Right lobe of liver (tissue), 4 donors: ENCODE measurements around the gene TTLL6.
"Not testable (repeated sequence)": the region's sequence is repeated elsewhere in the genome, so short reads cannot be mapped to it uniquely, and the experiment has no call there.

Source experiments
- POLR2A ChIP-seq: fragments of 450-650 bp; IDR thresholded peaks from one replicate; pipeline ENCODE4 v1.6.1; 2017; ENCODE audit warnings: antibody characterized with exemption, mild to moderate bottlenecking
- TF ChIP-seq, protein P1 (sequence below), 4 donors: fragments of 200-600 bp in 3 of 4; fragments of 450-650 bp in 1 of 4; IDR thresholded peaks; one replicate each; pipeline versions ENCODE4 v1.5.1 to v1.8.0; 2016 to 2022; ENCODE audit warnings: antibody characterized with exemption in 4 of 4, mild to moderate bottlenecking in 2 of 4
- donor health status: DM: no; HTN: no; CAD: no.
- donor health status: DM: no; HTN: no; CAD: no.
- donor health status: DM: no; HTN: yes; CAD: no.

DNA sequence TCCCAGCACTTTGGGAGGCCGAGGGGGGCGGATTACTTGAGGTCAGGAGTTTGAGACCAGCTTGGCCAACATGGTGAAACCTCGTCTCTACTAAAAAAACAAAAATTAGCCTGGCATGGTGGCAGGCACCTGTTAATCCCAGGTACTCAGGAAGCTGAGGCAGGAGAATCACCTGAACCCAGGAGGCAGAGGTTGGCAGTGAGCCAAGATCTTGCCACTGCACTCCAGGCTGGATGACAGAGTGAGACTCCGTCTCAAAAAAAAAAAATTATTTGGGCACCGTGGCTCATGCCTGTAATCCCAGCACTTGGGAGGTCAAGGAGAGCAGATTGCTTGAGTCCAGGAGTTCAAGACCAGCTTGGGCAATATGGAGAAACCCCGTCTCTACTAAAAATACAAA is 3.9 kb upstream of the TTLL6 start:
- TF ChIP-seq, protein P1, sequence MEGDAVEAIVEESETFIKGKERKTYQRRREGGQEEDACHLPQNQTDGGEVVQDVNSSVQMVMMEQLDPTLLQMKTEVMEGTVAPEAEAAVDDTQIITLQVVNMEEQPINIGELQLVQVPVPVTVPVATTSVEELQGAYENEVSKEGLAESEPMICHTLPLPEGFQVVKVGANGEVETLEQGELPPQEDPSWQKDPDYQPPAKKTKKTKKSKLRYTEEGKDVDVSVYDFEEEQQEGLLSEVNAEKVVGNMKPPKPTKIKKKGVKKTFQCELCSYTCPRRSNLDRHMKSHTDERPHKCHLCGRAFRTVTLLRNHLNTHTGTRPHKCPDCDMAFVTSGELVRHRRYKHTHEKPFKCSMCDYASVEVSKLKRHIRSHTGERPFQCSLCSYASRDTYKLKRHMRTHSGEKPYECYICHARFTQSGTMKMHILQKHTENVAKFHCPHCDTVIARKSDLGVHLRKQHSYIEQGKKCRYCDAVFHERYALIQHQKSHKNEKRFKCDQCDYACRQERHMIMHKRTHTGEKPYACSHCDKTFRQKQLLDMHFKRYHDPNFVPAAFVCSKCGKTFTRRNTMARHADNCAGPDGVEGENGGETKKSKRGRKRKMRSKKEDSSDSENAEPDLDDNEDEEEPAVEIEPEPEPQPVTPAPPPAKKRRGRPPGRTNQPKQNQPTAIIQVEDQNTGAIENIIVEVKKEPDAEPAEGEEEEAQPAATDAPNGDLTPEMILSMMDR (IDR thresholded peaks at IDR 0.05) = not testable (repeated sequence)
- not testable (repeated sequence) for TF ChIP-seq POLR2A
